ENCODE results near the gene FOLR2. TPM values are rescaled to one million over a fixed set of nuclear protein-coding genes. Genes with fewer than 3 reads are reported as not detected.

The FOLR2 gene
- total and polyA plus RNA-seq, 4 donors = 9.4 to 31.5 (median 16.7) TPM

DNA sequence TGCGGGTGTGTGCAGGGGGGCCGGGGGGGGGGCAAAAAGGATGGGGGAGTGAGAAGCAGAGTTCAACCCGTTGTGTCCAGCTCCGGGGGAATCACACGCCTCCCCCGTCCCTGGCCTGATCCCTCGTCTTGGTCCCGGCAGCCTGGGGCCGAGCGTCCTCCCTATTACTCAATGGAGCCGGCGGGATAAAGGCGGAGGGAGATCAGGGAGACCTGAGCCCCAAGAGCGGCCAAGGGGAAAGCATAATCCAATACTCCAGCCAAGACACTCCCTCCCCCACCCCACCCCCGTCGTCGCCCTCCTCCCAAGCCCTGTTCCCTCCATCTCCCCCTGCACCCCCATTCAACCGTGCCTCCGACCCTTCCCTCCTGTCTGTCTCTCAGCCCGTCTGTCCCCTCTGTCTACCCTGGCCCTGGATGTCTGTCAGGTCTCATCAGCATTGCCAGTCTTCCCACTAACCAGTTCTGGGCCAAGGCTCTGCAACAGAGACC is 24.7 kb downstream of the FOLR2 start (continued):
- TF ChIP-seq GABPA (IDR thresholded peaks at IDR 0.05 in 1 of 2, conservative IDR thresholded peaks at IDR 0.05 in 1 of 2) (no peak), EGR1 (IDR thresholded peaks at IDR 0.05; ENCODE audit: low read depth in 2 of 2) (no peak), YY1 (IDR thresholded peaks at IDR 0.05) (no peak), JUND (IDR thresholded peaks at IDR 0.05) (no peak), RAD21 (IDR thresholded peaks at IDR 0.05) (no peak)

DNA sequence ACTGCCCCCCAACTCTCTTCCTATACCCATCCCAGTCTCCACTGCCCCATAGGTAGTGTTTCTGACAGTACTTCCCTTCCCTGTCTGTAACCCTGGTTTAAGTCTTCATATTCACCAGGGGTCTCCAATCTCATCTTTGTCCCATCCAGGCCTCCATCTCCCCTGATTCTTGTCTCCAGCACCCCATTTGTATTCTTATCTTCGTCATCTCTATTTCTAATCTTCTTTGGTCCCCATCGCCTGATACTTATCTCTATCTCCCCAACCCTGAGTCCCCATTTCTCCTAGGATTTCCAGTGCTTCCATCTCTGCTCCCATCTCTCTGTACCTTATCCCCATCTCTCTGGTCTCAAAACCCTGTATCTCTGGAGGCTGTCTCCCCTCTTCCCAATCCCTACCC is 25.5 kb downstream of the FOLR2 start:
- Histone ChIP-seq H3K9me3 (ENCODE audit: control insufficient read depth in 4 of 4, low read length in 3 of 4) (no peaks in the 10 kb centered on the region), H3K4me1 (ENCODE audit: control insufficient read depth in 4 of 4, insufficient read depth in 4 of 4, low read length in 3 of 4) (peaks cover 9 to 22% (median 16%) of the 10 kb centered on the region in 4 donors), H3K4me3 (ENCODE audit: low read depth in 1 of 3, low read length in 3 of 3) (no peak overlapping the region), H3K36me3 (ENCODE audit: control insufficient read depth in 4 of 4, insufficient read depth in 3 of 4, low read depth in 1 of 4, low read length in 3 of 4) (peaks cover 0 to 5% (median 1%) of the 10 kb centered on the region in 4 donors), H3K9ac (ENCODE audit: low read depth in 1 of 2, low read length in 2 of 2) (no peak overlapping the region), H3K27ac (ENCODE audit: low read depth in 1 of 2, low read length in 2 of 2) (no peak overlapping the region), H3K27me3 (ENCODE audit: control insufficient read depth in 4 of 4, insufficient read depth in 4 of 4, low read length in 3 of 4) (peaks cover 0 to 18% (median 11%) of the 10 kb centered on the region in 4 donors)
- DNase-seq (ENCODE audit: low spot score) = no peak
- no peak for TF ChIP-seq EGR1 (IDR thresholded peaks at IDR 0.05; ENCODE audit: low read depth in 2 of 2)
- WGBS = 90% methylated on average over 2 of the region's 2 CpGs

DNA sequence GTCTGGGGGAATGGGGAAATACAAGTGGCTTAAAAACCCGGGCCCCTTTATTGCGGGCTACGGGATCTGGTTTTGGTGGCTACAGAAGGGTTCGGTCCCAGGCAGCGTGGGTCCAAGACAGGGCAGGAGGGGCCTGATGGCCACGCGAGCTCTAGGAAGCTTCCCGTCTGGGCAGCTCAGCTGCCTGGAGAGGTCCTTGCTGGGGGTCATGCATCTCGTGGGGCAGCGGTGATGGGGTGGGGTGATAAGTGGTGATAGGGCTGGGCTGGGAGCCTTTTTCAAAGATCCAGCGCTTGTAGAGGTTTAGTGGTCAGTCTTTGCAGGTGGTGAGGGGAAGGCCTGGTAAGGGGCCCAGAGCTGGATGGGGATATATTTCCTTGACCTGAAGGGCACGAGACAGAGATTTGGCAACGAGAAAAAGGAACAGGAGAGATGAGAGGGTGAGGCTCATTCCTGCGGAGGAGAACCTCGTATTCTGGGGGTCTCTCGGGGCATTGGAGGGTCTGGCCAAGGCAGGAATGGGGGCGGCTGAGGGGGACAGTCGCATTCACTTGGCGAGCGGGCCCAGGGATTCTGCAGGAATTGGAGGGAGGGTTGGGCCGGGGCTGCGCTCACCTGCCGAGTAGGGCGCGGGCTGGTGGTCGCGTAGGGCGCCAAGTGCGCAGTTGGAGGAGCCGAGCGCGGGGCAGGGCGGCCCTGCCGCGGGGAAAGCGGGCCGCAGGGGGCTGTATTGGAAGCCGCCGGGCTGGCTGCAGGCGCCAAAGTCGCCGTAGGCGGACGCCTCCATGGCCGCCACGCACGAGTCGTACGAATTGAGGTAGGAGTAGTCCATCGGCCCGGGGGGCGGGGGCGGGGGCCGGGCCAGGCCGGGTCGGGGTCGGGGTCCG is 26.8 kb downstream of the FOLR2 start:
- Histone ChIP-seq H3K9ac (ENCODE audit: low read depth in 1 of 2, low read length in 2 of 2) (no peak overlapping the region), H3K4me3 (ENCODE audit: low read depth in 1 of 3, low read length in 3 of 3) (no peak overlapping the region), H3K9me3 (ENCODE audit: control insufficient read depth in 4 of 4, low read length in 3 of 4) (no peaks in the 10 kb centered on the region), H3K4me1 (ENCODE audit: control insufficient read depth in 4 of 4, insufficient read depth in 4 of 4, low read length in 3 of 4) (peaks cover 9 to 21% (median 16%) of the 10 kb centered on the region in 4 donors), H3K36me3 (ENCODE audit: control insufficient read depth in 4 of 4, insufficient read depth in 3 of 4, low read depth in 1 of 4, low read length in 3 of 4) (no peaks in the 10 kb centered on the region), H3K27ac (ENCODE audit: low read depth in 1 of 2, low read length in 2 of 2) (no peak overlapping the region), H3K27me3 (ENCODE audit: control insufficient read depth in 4 of 4, insufficient read depth in 4 of 4, low read length in 3 of 4) (peaks cover 0 to 18% (median 11%) of the 10 kb centered on the region in 4 donors)
- DNase-seq (ENCODE audit: low spot score) = no peak
- WGBS = 20% methylated on average over 58 of the region's 58 CpGs
- TF ChIP-seq HNF4G (IDR thresholded peaks at IDR 0.05) = no peak
- no peak for TF ChIP-seq JUND (IDR thresholded peaks at IDR 0.05)
- TF ChIP-seq, protein P1, sequence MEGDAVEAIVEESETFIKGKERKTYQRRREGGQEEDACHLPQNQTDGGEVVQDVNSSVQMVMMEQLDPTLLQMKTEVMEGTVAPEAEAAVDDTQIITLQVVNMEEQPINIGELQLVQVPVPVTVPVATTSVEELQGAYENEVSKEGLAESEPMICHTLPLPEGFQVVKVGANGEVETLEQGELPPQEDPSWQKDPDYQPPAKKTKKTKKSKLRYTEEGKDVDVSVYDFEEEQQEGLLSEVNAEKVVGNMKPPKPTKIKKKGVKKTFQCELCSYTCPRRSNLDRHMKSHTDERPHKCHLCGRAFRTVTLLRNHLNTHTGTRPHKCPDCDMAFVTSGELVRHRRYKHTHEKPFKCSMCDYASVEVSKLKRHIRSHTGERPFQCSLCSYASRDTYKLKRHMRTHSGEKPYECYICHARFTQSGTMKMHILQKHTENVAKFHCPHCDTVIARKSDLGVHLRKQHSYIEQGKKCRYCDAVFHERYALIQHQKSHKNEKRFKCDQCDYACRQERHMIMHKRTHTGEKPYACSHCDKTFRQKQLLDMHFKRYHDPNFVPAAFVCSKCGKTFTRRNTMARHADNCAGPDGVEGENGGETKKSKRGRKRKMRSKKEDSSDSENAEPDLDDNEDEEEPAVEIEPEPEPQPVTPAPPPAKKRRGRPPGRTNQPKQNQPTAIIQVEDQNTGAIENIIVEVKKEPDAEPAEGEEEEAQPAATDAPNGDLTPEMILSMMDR (IDR thresholded peaks at IDR 0.05; ENCODE audit: low read depth, low read length, missing input control) = no peak
- TF ChIP-seq SP1 (IDR thresholded peaks at IDR 0.05) = no peak
- TF ChIP-seq, protein P2, sequence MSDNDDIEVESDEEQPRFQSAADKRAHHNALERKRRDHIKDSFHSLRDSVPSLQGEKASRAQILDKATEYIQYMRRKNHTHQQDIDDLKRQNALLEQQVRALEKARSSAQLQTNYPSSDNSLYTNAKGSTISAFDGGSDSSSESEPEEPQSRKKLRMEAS (IDR thresholded peaks at IDR 0.05) = no peak
- TF ChIP-seq RAD21 (IDR thresholded peaks at IDR 0.05) = no peak
- TF ChIP-seq NR2F2 (IDR thresholded peaks at IDR 0.05) = no peak
- no peak for TF ChIP-seq FOXA1 (IDR thresholded peaks at IDR 0.05)

DNA sequence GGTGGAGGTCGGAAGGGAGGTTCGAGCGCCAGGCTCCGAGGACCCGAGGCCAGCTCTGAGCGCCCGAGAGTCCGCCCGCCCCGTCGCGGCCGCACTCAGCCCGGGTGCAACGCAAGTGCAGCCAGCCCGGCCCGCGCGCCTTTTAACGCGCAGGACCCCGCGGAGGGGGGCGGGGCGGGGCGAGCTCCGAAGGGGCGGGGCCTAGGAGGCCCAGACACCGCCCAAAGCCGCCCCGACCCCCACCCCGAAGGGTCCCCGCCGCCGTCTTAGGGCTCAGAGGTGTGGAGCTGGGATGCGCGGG is 27.4 kb downstream of the FOLR2 start, which contains the start of gene PHOX2A:
Gene PHOX2A, minus strand, starts transcription at position 117 of the 301 bp plus-strand sequence. CDS start 172 bp downstream, outside the sequence.
- WGBS = 5% methylated on average over 37 of the region's 37 CpGs
- no peak for DNase-seq (ENCODE audit: low spot score)
- Histone ChIP-seq H3K36me3 (ENCODE audit: control insufficient read depth in 4 of 4, insufficient read depth in 3 of 4, low read depth in 1 of 4, low read length in 3 of 4) (no peaks in the 10 kb centered on the region), H3K9ac (ENCODE audit: low read depth in 1 of 2, low read length in 2 of 2) (no peak within 1 kb of the TSS), H3K27me3 (ENCODE audit: control insufficient read depth in 4 of 4, insufficient read depth in 4 of 4, low read length in 3 of 4) (peaks cover 0 to 22% (median 11%) of the 10 kb centered on the region in 4 donors), H3K4me3 (ENCODE audit: low read depth in 1 of 3, low read length in 3 of 3) (peak within 1 kb of the TSS in 1 of 3 donors; percentile 3), H3K9me3 (ENCODE audit: control insufficient read depth in 4 of 4, low read length in 3 of 4) (no peaks in the 10 kb centered on the region), H3K27ac (ENCODE audit: low read depth in 1 of 2, low read length in 2 of 2) (no peak within 1 kb of the TSS), H3K4me1 (ENCODE audit: control insufficient read depth in 4 of 4, insufficient read depth in 4 of 4, low read length in 3 of 4) (peaks cover 9 to 17% (median 13%) of the 10 kb centered on the region in 4 donors)
- TF ChIP-seq RAD21 (IDR thresholded peaks at IDR 0.05) = no peak
- TF ChIP-seq, protein P2 (IDR thresholded peaks at IDR 0.05) = no peak
- no peak for TF ChIP-seq TAF1 (conservative IDR thresholded peaks at IDR 0.05)
